ENCODE data around the gene POLE4. TPM values are rescaled to one million over a fixed set of nuclear protein-coding genes. Genes with fewer than 3 reads are reported as not detected.
A peak's percentile ranks its signal among the peaks of the same experiment; 100 is the strongest.

Gene POLE4
- total RNA-seq, 1 experiment from 2014 or later = 72.9 TPM

GRCh38 chr2:74919827-74920226, 38.6 kb upstream of the POLE4 start:
- Histone ChIP-seq H3K9me3 (ENCODE audit: low read length) (no peaks in the 10 kb centered on the region), H3K4me2 (ENCODE audit: low read depth, low read length, poor library complexity, severe bottlenecking) (no peak overlapping the region), H3K4me1 (ENCODE audit: low read length) (no peaks in the 10 kb centered on the region), H3K79me2 (ENCODE audit: low read length) (no peaks in the 10 kb centered on the region), H3K9ac (ENCODE audit: low read length) (no peak overlapping the region), H2AFZ (ENCODE audit: low read length) (no peak overlapping the region), H3K27me3 (ENCODE audit: low read length) (no peaks in the 10 kb centered on the region), H4K20me1 (ENCODE audit: insufficient read depth, low read depth, low read length) (no peaks in the 10 kb centered on the region), H3K4me3 (ENCODE audit: low read length) (no peak overlapping the region), H3K36me3 (ENCODE audit: insufficient read depth, low read length) (no peaks in the 10 kb centered on the region), H3K27ac (ENCODE audit: low read length) (no peak overlapping the region), H3K9me2 (replicated peaks; ENCODE audit: insufficient read depth, low read length) (no peaks in the 10 kb centered on the region)
- peak; percentile 85 for DNase-seq

- Histone ChIP-seq H3K9me2 (replicated peaks; ENCODE audit: insufficient read depth, low read length) (no peaks in the 10 kb centered on the region), H3K4me1 (ENCODE audit: low read length) (no peaks in the 10 kb centered on the region), H2AFZ (ENCODE audit: low read length) (no peak overlapping the region), H3K4me3 (ENCODE audit: low read length) (no peak overlapping the region), H3K79me2 (ENCODE audit: low read length) (no peaks in the 10 kb centered on the region), H4K20me1 (ENCODE audit: insufficient read depth, low read depth, low read length) (no peaks in the 10 kb centered on the region), H3K4me2 (ENCODE audit: low read depth, low read length, poor library complexity, severe bottlenecking) (no peak overlapping the region), H3K9ac (ENCODE audit: low read length) (no peak overlapping the region), H3K27me3 (ENCODE audit: low read length) (no peaks in the 10 kb centered on the region), H3K27ac (ENCODE audit: low read length) (no peak overlapping the region), H3K36me3 (ENCODE audit: insufficient read depth, low read length) (no peaks in the 10 kb centered on the region), H3K9me3 (ENCODE audit: low read length) (no peaks in the 10 kb centered on the region)
- DNase-seq = no peak
Measured at GRCh38 chr2:74921236-74921736, 37.2 kb upstream of the POLE4 start.

GRCh38 chr2:74922592-74923227, 35.7 kb upstream of the POLE4 start:
- no peak overlapping the region for H3K4me2 ChIP-seq (ENCODE audit: low read depth, low read length, poor library complexity, severe bottlenecking)
- no peaks in the 10 kb centered on the region for H4K20me1 ChIP-seq (ENCODE audit: insufficient read depth, low read depth, low read length)
- H3K4me1 ChIP-seq (ENCODE audit: low read length) = no peaks in the 10 kb centered on the region
- H3K9me2 ChIP-seq (replicated peaks; ENCODE audit: insufficient read depth, low read length) = no peaks in the 10 kb centered on the region
- H3K9ac ChIP-seq (ENCODE audit: low read length) = no peak overlapping the region
- H3K27me3 ChIP-seq (ENCODE audit: low read length) = no peaks in the 10 kb centered on the region
- no peaks in the 10 kb centered on the region for H3K79me2 ChIP-seq (ENCODE audit: low read length)
- no peak overlapping the region for H3K27ac ChIP-seq (ENCODE audit: low read length)
- H3K4me3 ChIP-seq (ENCODE audit: low read length) = no peak overlapping the region
- no peak for DNase-seq
- no peaks in the 10 kb centered on the region for H3K9me3 ChIP-seq (ENCODE audit: low read length)
- no peaks in the 10 kb centered on the region for H3K36me3 ChIP-seq (ENCODE audit: insufficient read depth, low read length)
- H2AFZ ChIP-seq (ENCODE audit: low read length) = no peak overlapping the region

- no peak overlapping the region for H2AFZ ChIP-seq (ENCODE audit: low read length)
- H3K4me1 ChIP-seq (ENCODE audit: low read length) = no peaks in the 10 kb centered on the region
- H3K9ac ChIP-seq (ENCODE audit: low read length) = no peak overlapping the region
- H3K9me3 ChIP-seq (ENCODE audit: low read length) = no peaks in the 10 kb centered on the region
- H3K4me2 ChIP-seq (ENCODE audit: low read depth, low read length, poor library complexity, severe bottlenecking) = no peak overlapping the region
- H3K4me3 ChIP-seq (ENCODE audit: low read length) = no peak overlapping the region
- no peaks in the 10 kb centered on the region for H4K20me1 ChIP-seq (ENCODE audit: insufficient read depth, low read depth, low read length)
- no peaks in the 10 kb centered on the region for H3K79me2 ChIP-seq (ENCODE audit: low read length)
- no peak for DNase-seq
- H3K36me3 ChIP-seq (ENCODE audit: insufficient read depth, low read length) = no peaks in the 10 kb centered on the region
- no peak overlapping the region for H3K27ac ChIP-seq (ENCODE audit: low read length)
- no peaks in the 10 kb centered on the region for H3K9me2 ChIP-seq (replicated peaks; ENCODE audit: insufficient read depth, low read length)
- no peaks in the 10 kb centered on the region for H3K27me3 ChIP-seq (ENCODE audit: low read length)
Measured at GRCh38 chr2:74924463-74925265, 33.8 kb upstream of the POLE4 start.

GRCh38 chr2:74925361-74925786, 33.1 kb upstream of the POLE4 start:
- DNase-seq = no peak
- H3K4me2 ChIP-seq (ENCODE audit: low read depth, low read length, poor library complexity, severe bottlenecking) = no peak overlapping the region

GRCh38 chr2:74927621-74928020, 30.8 kb upstream of the POLE4 start:
- Histone ChIP-seq H3K9ac (ENCODE audit: low read length) (no peak overlapping the region), H3K79me2 (ENCODE audit: low read length) (no peaks in the 10 kb centered on the region), H3K9me3 (ENCODE audit: low read length) (no peaks in the 10 kb centered on the region), H3K9me2 (replicated peaks; ENCODE audit: insufficient read depth, low read length) (no peaks in the 10 kb centered on the region), H3K27me3 (ENCODE audit: low read length) (no peaks in the 10 kb centered on the region), H3K36me3 (ENCODE audit: insufficient read depth, low read length) (no peaks in the 10 kb centered on the region), H2AFZ (ENCODE audit: low read length) (no peak overlapping the region), H3K4me3 (ENCODE audit: low read length) (no peak overlapping the region), H3K27ac (ENCODE audit: low read length) (no peak overlapping the region), H3K4me2 (ENCODE audit: low read depth, low read length, poor library complexity, severe bottlenecking) (no peak overlapping the region), H3K4me1 (ENCODE audit: low read length) (no peaks in the 10 kb centered on the region), H4K20me1 (ENCODE audit: insufficient read depth, low read depth, low read length) (no peaks in the 10 kb centered on the region)
- no peak for DNase-seq

More at GRCh38 chr2:74925361-74925786, 33.1 kb upstream of the POLE4 start:
- no peak overlapping the region for H3K9ac ChIP-seq (ENCODE audit: low read length)
- H4K20me1 ChIP-seq (ENCODE audit: insufficient read depth, low read depth, low read length) = no peaks in the 10 kb centered on the region
- H3K27ac ChIP-seq (ENCODE audit: low read length) = no peak overlapping the region
- H3K9me2 ChIP-seq (replicated peaks; ENCODE audit: insufficient read depth, low read length) = no peaks in the 10 kb centered on the region
- H3K4me1 ChIP-seq (ENCODE audit: low read length) = no peaks in the 10 kb centered on the region
- H3K27me3 ChIP-seq (ENCODE audit: low read length) = no peaks in the 10 kb centered on the region
- H3K4me3 ChIP-seq (ENCODE audit: low read length) = no peak overlapping the region
- H3K36me3 ChIP-seq (ENCODE audit: insufficient read depth, low read length) = no peaks in the 10 kb centered on the region
- H3K9me3 ChIP-seq (ENCODE audit: low read length) = no peaks in the 10 kb centered on the region
- H3K79me2 ChIP-seq (ENCODE audit: low read length) = no peaks in the 10 kb centered on the region
- no peak overlapping the region for H2AFZ ChIP-seq (ENCODE audit: low read length)

GRCh38 chr2:74930811-74931486, 27.5 kb upstream of the POLE4 start:
- DNase-seq = no peak
- H3K9me3 ChIP-seq (ENCODE audit: low read length) = no peaks in the 10 kb centered on the region
- H4K20me1 ChIP-seq (ENCODE audit: insufficient read depth, low read depth, low read length) = no peaks in the 10 kb centered on the region
- no peaks in the 10 kb centered on the region for H3K79me2 ChIP-seq (ENCODE audit: low read length)
- H3K36me3 ChIP-seq (ENCODE audit: insufficient read depth, low read length) = no peaks in the 10 kb centered on the region
- no peak overlapping the region for H3K9ac ChIP-seq (ENCODE audit: low read length)
- no peaks in the 10 kb centered on the region for H3K9me2 ChIP-seq (replicated peaks; ENCODE audit: insufficient read depth, low read length)
- H3K4me1 ChIP-seq (ENCODE audit: low read length) = no peaks in the 10 kb centered on the region
- H3K27me3 ChIP-seq (ENCODE audit: low read length) = 0 out of 2 replicates have a peak, but pooled peaks cover 2% of the 10 kb centered on the region
- no peak overlapping the region for H3K27ac ChIP-seq (ENCODE audit: low read length)
- H3K4me2 ChIP-seq (ENCODE audit: low read depth, low read length, poor library complexity, severe bottlenecking) = no peak overlapping the region
- H2AFZ ChIP-seq (ENCODE audit: low read length) = no peak overlapping the region
- no peak overlapping the region for H3K4me3 ChIP-seq (ENCODE audit: low read length)

GRCh38 chr2:74931940-74932339, 26.5 kb upstream of the POLE4 start:
- Histone ChIP-seq H3K9me3 (ENCODE audit: low read length) (no peaks in the 10 kb centered on the region), H4K20me1 (ENCODE audit: insufficient read depth, low read depth, low read length) (no peaks in the 10 kb centered on the region), H3K4me2 (ENCODE audit: low read depth, low read length, poor library complexity, severe bottlenecking) (no peak overlapping the region), H3K4me3 (ENCODE audit: low read length) (no peak overlapping the region), H3K27me3 (ENCODE audit: low read length) (0 out of 2 replicates have a peak, but pooled peaks cover 2% of the 10 kb centered on the region), H3K79me2 (ENCODE audit: low read length) (no peaks in the 10 kb centered on the region), H3K4me1 (ENCODE audit: low read length) (no peaks in the 10 kb centered on the region), H3K36me3 (ENCODE audit: insufficient read depth, low read length) (no peaks in the 10 kb centered on the region), H2AFZ (ENCODE audit: low read length) (no peak overlapping the region), H3K9ac (ENCODE audit: low read length) (no peak overlapping the region), H3K9me2 (replicated peaks; ENCODE audit: insufficient read depth, low read length) (no peaks in the 10 kb centered on the region), H3K27ac (ENCODE audit: low read length) (no peak overlapping the region)
- no peak for DNase-seq

Measured in Karpas-422 (cell line).